ENCODE measurements around the gene SLC43A2.

Gene SLC43A2

DNA sequence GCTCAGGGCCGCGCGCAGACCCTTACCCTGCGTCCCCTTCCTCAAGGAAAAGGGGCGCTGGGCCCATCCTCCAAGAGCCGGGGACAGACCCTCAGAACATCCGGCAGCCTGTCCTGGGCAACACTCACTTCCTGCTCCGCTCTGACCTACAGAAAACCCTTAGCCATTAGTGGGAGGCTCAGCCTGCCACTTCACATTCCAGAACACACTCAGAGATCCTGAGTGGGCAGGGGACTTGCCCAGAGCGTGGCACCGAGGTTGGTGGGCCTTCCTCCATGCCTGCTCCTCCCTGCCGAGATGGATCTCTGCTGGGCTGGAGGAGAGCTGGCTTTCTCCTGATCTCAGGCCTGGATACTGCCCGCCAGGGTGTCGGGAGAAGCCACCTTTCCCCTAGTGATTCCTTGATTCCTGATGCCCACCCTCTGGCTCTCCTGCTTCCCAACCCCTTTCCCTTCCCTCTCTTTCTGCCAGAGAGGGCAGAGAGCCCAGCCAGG lies 15.4 kb upstream of the SLC43A2 start:
- DNase-seq (ENCODE audit: low spot score) (no peak), FAIRE-seq (no peak)

DNA sequence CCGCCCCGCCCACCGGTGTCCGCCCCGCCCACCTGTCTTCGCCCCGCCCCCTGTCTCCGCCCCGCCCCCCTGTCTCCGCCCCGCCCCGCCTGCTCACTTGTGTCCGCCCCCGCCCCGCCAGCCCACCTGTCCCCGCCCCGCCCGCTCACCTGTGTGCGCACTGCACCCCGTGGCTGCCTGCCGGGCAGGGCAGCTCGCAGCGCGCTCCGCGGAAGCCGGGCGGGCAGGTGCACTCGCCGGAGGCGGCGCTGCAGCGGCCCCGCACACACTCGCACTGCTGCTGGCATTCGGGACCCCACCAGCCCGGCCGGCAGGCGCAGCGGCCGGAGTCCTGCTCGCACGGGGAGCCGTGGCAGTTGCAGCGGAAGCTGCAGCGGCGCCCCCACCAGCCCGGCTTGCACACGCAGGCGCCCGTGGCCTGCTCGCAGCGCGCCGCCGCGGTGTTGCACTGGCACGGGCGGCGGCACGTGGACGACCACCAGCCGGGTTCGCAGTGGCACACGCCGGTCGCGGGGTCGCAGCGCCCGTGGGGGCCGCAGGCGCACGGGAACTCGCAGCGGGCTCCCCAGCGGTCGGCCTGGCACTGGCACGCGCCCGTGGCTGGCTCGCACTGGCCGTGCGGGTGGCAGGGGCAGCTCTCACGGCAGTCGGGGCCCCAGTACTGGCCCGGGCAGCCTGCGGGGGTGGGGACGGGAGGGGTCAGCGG lies 14.8 kb upstream of the SLC43A2 start:
- DNase-seq (ENCODE audit: low spot score) (no peak), FAIRE-seq (no peak)

DNA sequence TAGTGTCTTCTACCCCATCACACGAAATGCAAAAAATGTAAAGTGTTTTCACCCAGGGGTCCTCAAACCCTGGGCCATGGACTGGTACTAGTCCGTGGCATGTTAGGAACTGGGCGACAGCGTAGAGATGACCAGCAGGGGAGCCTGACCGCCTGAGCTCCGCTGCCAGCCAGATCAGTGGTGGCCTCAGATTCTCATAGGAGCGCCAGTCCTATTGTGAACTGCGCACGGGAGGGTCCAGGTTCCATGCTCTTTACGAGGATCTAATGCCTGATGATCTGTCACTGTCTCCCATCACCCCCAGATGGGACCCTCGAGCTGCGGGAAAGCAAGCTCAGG lies 12.4 kb upstream of the SLC43A2 start:
- DNase-seq (ENCODE audit: low spot score) (no peak), FAIRE-seq (no peak)

DNA sequence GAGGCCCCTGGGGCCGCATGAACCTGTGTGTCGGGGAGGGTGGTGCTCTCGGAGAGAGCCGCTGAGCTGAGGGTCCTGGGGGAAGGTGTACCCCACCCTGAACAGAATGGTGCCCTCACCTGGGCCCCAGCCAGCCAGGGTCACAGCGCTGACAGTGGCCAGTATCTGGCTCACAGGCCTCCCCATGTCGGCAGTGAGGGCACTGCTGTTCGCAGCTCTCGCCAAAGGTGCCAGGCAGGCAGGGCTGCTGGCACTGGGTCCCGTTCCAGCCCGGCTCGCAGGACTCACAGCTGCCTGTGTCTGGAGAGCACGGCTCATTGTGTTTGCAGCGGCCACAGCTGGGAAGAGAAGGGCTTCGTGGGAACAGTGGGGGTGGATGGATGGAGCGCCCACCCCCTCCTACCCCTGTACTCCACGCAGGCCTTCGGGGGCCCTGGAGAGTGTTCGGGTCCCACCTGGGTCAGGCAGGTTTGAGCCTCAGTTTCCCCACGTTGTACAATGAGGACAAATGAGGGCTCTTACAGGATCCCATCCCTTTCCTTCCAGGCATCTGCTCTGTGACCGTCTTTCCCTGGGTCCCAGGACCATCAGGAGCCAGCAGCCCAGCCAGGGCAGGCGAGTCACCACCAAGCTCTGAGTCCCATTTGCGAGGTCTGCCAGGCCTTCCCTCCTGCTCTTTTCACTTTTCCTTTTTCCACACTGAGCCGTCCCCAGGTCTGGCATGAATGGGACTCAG lies 11.9 kb upstream of the SLC43A2 start:
- DNase-seq (ENCODE audit: low spot score) (no peak), FAIRE-seq (no peak)

DNA sequence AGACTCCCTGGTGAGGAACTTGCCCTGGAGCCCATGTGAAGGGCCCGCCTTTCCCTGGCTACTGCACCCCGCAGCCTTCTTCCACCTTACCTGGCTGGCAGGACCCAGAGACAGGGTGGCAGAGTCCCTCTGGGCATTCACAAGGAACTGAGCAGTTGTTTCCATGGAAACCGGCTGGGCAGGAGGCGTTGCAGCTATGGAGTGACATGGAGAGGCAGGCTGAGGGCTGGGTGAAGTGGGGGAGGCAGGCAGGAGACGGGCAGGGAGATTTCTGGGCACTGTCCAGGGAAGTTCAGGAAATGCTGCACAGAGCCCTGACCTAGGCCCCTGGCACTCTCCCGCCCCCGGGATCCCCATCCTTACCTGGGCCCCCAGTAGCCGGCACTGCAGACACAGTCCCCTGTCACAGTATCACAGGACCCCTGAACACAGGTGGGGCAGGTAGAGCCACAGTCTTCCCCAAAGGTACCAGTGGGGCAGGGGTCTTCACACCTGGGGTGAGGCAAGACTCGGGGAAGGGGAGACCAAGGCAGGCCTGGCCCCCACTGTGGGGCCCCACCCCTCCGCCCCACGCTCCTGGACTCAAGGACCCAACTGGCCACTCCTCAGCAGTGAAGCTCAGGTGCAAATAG lies 11.0 kb upstream of the SLC43A2 start:
- no peak for DNase-seq (ENCODE audit: low spot score)
- no peak for FAIRE-seq

DNA sequence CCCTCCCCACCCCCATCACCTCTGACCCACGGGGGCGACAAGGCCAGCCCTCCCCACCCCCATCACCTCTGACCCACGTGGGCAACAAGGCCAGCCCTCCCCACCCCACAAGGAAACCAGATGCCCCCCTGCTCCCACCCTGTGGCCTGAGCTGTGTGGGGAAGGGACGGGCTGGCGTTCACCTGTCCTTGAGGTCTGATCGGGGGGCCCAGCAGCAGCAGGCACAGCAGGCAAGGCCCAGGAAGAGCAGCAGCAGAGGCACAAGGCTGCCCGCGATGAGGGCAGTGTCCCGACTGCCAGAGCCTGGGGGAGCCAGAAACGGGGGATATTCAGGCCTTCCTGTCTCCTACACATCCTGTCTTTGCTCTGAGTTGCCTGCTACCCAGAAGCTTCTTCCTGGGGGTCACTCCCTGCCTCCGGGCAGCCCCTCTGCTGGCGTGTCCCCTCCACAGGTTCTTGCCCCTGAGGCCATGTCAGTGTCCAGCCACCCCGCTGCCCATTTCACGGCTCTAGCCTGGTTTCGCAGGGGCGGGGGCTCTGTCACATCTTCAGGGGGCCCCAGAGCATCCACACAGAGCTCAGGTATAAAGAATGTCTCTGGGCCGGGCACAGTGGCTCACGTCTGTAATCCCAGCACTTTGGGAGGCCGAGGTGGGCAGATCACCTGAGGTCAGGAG lies 10.1 kb upstream of the SLC43A2 start:
- FAIRE-seq (no peak), DNase-seq (ENCODE audit: low spot score) (no peak)

DNA sequence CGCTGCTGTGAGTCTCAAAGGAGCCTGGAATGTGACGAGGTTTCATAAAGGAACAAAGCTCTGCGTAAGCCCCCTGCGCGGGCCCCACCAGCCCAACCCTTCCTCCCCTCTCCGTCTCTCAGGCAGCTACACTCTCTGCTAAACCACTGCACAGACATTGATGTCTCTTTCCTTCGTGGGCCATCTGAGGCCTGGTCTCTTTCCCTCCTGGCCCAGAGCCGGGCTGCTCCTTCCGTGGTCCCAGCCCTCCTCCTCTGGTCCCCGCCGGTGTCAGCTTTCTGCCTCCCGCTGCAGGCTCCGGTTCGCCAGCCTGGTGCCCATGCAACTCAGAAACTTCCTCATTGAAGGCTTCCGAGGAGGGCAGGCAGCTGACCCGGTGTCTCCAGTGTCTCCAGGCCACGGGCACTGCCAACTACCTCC lies 9.5 kb upstream of the SLC43A2 start:
- no peak for DNase-seq (ENCODE audit: low spot score)
- no peak for FAIRE-seq

DNA sequence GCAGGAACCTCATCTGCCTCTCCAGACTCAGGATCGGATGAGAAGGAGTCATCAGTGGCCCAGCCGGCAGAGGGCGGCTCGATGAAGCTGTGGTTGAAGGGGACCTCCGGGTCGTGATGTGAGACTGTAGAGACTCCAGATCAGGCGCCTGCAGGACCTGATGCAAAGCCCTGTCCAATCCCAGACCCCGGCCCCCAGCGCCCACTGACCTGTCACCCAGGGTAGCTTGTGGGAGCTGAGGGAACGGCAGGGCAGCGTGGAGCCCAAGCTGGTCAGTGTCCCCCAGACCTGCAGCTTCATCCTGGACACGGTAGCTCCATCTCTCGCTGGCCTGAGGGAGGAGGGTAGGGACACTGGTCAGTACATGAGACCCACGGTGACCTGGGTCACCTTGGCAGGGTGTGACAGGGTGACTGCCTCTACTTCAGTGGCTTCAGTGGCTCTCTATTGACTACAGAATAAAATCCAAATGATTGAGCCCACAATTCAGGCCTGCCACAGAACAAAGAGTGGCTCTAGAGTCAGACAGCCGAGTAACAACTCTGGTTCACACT lies 8.2 kb upstream of the SLC43A2 start:
- DNase-seq (ENCODE audit: low spot score) = no peak
- no peak for FAIRE-seq

DNA sequence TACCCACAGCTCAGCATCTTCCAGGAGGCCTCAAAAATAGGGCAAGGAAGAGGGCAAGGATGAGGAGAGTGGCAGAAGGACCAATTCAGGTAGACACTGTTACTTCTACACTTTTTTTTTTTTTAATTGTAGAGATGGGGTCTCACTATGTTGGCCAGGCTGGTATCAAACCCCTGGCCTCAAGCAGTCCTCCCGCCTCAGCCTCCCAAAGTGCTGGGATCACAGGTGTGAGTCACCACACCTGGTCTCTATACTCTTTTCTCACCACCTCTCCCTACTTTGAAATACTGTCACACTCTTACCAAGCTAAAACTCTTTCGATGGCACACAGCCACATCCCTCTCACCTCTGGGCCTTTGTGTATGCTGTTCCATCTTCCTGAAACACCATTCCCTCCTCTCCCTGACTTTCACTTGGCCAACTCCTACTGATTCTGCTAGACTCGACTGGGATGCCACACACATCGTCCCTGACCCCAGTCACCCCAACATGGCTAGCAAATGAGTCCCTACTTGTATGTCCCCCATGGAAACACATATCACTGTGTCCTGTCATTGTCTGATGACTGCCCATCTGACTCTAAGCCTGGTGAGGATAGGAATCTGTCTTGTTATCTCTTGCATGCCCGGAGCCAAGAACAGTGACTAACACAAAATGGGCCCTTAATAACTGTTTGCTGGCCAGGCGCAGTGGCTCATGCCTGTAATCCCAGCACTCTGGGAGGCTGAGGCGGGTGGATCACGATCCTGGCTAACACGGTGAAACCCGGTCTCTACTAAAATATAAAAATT lies 7.2 kb upstream of the SLC43A2 start:
- DNase-seq (ENCODE audit: low spot score) (no peak), FAIRE-seq (no peak)

DNA sequence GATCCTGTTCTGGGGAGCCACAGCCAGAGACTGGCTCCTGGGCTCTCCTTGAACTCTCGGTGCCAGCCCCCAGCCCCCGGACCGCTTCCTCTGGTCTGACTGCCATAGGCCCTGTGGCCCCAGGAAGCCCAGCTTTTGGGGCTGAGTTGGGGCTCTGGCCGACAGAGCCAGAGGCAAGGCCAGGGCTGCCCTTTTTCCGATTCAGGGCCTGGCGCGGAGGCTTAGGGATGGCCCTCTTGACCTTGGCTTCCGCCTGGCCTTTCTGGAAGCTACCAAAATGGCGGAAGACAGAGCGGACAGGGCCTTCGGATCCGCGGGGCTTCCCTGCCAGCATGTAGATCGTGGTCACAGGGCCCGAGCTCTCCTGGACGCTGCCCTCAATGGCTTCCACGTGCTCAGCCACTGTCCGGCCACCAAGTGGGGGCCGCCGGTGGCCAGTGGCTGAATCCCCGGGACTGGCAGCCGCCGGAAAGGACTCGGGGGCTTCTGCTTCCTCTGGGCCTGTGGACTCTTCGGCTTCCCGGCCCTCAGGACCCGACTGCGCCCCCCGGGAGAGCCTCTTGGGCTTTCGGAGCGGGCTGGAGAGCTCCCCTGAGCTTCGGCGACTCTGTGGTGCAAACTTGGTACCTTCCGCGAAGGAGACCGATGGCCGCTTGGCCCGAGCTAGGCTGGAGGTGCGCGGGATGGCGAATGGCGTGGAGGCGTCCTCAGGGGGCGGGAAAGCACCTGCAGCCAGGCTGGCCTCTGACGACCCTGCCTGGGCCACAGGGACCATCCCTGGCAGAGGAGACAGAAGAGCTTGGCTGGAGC lies 6.4 kb upstream of the SLC43A2 start:
- DNase-seq (ENCODE audit: low spot score) (no peak), FAIRE-seq (no peak)

DNA sequence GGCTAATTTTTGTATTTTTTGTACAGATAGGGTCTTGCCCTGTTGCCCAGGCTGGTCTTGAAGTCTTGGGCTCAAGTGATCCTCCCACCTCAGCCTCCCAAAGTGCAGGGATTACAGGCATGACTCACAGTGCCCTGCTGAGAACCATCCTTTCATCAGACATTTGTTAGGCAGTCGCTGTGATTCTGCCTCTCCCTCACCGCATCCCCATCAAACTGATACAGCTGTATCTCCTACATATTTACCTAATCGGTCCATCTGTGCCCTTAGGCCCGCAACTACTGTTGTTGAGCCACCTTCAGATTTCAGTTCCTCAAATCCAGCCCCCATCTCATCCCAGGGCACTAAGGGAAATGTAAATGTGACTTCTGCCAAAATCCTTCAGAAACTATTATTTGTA lies 2.0 kb upstream of the SLC43A2 start:
- FAIRE-seq (no peak), DNase-seq (ENCODE audit: low spot score) (no peak)

DNA sequence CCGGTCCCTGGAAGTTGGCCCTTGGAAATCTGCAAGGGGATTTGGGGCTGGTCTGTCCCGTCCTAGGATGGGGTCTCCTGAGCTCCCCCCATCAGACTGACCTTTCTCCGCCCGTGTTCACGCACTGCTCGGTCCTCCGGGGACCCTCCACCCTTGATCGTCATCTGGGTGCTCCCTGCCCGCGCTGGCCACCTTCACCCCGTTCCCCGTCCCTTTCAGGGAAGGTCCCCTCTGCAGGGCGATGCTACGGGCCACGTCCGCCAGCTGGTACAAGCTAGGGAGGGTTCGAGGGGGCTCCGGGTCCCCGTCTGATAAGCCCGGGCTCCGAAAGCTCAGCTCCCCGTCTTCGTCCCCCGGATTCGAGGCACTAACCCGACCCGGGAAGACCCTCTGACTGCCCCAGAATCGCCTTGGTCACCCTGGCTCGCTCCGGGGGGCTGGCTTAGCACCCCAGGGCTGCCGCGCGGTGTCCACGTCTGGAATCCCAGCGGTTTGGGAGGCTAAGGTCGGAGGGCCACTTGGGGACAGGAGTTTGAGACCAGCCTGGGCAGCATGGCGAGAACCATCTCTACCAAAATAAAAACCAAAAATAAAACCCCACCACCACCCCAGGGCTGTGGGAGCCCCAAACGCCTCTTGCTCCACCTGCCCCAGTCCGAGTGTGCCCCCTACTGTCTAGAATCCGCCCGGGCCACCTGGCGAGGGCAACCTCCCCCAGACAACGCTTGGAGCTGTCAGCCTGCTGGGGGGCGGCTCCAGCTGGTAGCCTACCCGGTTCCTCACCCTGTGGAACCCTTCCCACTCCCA lies 1.1 kb upstream of the SLC43A2 start:
- FAIRE-seq = no peak
- peak; percentile 50 for DNase-seq (ENCODE audit: low spot score)

DNA sequence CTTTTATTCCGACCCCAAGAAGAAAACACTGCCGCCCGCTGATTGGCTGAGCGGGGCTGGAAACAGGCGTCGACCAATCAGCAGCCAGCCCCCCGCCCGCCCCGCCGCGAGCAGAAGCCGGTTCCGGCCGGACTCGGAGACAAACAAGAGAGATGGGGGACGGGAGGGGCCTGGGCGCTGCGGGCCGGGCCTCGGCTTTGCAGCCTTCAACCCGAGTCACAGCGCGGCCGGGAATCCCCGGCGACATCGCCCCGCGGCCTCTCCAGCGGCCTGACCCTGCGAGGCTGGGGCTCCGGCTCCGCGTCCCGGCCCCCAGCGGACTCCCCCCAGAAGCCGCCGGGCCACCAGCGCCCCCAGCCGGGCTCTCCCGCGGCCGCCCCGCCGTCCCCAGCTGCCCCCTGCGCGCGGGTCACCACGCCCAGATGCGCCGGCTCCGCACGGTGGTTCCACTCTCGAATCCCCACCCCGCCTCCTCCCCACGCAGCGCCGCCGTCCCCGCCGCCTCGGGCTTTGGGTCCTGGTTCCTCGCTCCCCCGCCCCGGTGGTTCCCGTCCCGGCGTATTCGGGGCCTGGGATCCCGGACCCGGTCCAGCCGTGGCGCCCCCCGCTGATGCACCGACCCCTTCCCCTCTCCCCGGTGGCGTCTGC lies 346 bp upstream of the SLC43A2 start:
- peak; percentile 30 for FAIRE-seq

DNA sequence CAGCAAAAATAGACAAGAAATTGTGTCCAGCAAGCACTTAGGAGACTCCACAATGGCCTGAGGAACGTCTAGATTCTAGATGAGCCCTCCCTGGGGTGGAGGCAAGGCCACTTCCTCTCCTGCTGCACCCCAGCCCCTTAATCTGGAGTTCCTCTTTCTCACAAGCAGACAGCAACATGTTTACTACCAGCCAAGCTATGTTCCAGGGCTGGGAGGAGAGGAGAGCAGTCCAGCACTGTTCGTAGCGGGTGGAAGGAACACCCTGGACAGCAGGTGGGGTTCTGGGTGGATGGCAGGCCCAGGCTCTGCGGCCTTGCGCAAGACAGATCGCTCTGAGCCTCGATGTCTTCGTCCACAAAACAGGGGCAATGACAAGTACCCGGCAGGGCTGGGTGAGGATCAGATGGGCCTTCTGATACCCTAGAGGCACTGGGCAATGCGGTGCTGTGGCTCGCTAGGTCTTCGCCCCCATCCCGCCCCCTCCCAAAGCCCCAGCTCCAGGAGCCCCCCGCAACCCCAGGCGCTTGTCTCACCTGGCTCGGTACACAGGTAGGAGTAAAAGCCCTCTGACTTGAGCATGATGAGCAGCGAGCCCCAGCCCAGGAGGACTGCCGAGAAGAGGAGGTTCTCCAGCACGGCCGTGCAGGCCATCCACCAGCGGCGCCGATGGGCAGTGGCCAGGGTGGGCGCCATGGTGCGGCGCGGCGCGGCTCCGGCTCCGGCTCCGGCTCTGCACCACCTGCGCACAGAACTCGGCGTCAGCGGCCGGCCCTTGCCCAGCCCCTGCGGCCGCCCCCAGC lies 1.3 kb downstream of the SLC43A2 start:
- DNase-seq (ENCODE audit: low spot score) = no peak
- no peak for FAIRE-seq

More for the DNA sequence above, 346 bp upstream of the SLC43A2 start:
- peak; percentile 95 for DNase-seq (ENCODE audit: low spot score)

DNA sequence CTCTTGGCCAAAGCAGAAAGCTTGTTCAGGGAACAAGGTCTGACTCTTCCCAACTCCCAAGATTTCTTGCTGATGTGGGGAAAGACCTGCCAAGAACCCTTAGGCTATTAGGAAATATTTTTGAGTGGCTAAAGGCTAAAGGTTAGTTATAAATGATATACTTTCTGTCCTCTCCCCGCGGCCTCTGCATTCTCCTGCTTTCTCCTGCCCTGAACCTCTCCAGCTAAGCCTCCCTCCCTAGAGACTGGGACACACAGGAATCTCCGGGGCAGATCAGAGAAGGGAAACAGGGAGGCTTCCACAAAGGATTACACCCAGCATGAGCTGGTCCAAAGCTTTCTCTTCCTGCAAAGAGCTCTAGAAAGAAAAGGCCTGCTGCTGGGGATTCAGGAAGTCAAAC lies 2.3 kb downstream of the SLC43A2 start:
- DNase-seq (ENCODE audit: low spot score) (no peak), FAIRE-seq (no peak)

DNA sequence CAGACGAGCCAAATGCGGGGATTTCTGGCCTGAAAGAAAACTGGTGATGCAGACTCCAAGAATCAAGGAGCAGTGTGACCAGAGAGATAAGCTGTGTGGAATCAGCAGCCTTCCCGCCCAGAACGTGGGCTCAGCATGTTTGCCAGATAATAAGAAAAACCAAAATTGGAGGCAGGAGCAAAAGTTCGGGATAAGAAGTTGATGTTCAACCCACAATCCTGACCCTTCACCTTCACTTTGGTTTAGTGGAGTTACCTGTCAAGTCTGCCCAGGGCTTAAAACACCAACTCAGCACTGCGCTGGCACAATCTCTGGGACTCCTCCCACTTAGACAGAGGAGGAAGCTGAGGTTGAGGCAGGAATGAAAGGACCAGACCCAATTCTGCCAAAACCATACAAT lies 3.1 kb downstream of the SLC43A2 start:
- FAIRE-seq (no peak), DNase-seq (ENCODE audit: low spot score) (no peak)

DNA sequence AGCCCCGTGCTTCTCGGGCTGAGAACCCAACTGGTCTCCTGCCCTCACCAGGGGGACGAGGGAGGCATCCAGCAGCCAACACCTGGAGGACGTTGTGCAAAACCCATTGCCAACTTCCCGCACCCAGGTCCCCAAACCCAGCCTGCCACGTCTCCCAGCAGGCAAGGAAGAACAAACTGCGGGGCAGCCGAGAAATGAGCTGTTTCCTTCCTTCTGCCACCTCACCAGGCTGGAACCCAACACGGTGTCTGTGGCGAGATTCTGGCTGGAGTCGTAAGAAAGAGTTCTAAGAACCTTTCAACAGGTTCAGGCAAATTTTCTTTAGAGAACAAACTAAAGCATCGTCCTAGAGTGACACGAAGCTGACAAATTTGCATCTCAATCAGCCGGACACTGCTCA lies 3.6 kb downstream of the SLC43A2 start:
- no peak for FAIRE-seq
- DNase-seq (ENCODE audit: low spot score) = no peak

DNA sequence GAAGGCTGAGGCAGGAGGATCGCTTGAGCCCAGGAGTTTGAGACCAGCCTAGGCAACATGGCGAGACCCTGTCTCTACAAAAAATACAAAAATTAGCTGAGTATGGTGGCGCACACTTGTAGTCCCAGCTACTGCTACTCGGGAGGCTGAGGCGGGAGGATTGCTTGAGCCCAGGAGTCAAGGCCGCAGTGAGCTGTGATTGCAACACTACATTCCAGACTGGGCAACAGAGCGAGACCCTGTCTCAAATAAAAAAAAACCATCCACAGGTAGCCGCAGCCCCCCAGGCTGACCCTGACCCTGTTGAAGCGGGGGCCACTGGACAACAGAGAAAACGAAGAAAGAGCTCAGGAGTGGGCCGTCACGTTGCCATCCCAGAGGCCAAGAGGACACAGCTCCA lies 4.0 kb downstream of the SLC43A2 start:
- no peak for FAIRE-seq
- no peak for DNase-seq (ENCODE audit: low spot score)
